A549 (cell line): Measurements from ENCODE around the gene PKD2L1.

Source experiments
- CBX2 ChIP-seq: fragments of 200-600 bp; sonication (generic); IDR thresholded peaks from 2 replicates; pipeline ENCODE4 v1.6.1; 2016; ENCODE audit warnings: low read depth, mild to moderate bottlenecking, borderline replicate concordance
- CTCF ChIP-seq: fragments of >200 bp; sonication (Bioruptor Twin); formaldehyde crosslinking; IDR thresholded peaks from 3 replicates; pipeline ENCODE4 v1.5.1; 2016
- EP300 ChIP-seq, 2 experiments: fragments of >200 bp; sonication (Bioruptor Twin); formaldehyde crosslinking; IDR thresholded peaks; 2 replicates in 1 of 2; 3 replicates in 1 of 2; pipeline ENCODE4 v1.6.1; 2016 to 2017
- MYC ChIP-seq: IDR thresholded peaks from 2 replicates; pipeline ENCODE4 v1.6.1; 2012; ENCODE audit warnings: mild to moderate bottlenecking, inconsistent platforms, low read length, improper control_type of control experiment, borderline replicate concordance
- NFE2L2 ChIP-seq: fragments of 150-350 bp; conservative IDR thresholded peaks from 2 replicates; pipeline ENCODE4 v1.6.1; 2014; ENCODE audit warnings: low read length
- RCOR1 ChIP-seq: fragments of 150-350 bp; IDR thresholded peaks from 2 replicates; pipeline ENCODE4 v1.6.1; 2014; ENCODE audit warnings: antibody characterized with exemption, low read length, low read depth

GRCh38 chr10:100307684-100308083 is 22.3 kb downstream of the PKD2L1 start:
- TF ChIP-seq CBX2 = no peak
- no peak for TF ChIP-seq CTCF
- no peak for TF ChIP-seq RCOR1
- peak in 1 of 2 experiments; percentile 12; a peak in 1 of 5 replicates for TF ChIP-seq EP300 (IDR thresholded peaks at IDR 0.05)
- TF ChIP-seq MYC = no peak
- no peak for TF ChIP-seq NFE2L2
